Measurements from ENCODE around the gene CST4.

GRCh38 chr20:23702021-23702420 lies 13.2 kb upstream of the CST4 start:
- no peak for TF ChIP-seq CTCF (IDR thresholded peaks at IDR 0.05)
- no peak for TF ChIP-seq POLR2A (IDR thresholded peaks at IDR 0.05)
